ENCODE results near the gene PRAMEF2. TPM values are rescaled to one million over a fixed set of nuclear protein-coding genes. Genes with fewer than 3 reads are reported as not detected.

The PRAMEF2 gene, protein sequence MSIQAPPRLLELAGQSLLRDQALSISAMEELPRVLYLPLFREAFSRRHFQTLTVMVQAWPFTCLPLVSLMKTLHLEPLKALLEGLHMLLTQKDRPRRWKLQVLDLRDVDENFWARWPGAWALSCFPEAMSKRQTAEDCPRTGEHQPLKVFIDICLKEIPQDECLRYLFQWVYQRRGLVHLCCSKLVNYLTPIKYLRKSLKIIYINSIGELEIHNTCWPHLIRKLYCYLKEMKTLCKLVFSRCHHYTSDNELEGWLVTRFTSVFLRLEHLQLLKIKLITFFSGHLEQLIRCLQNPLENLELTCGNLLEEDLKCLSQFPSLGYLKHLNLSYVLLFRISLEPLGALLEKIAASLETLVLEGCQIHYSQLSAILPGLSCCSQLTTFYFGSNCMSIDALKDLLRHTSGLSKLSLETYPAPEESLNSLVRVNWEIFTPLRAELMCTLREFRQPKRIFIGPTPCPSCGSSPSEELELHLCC
- total RNA-seq, result not detected in 2 replicates

DNA sequence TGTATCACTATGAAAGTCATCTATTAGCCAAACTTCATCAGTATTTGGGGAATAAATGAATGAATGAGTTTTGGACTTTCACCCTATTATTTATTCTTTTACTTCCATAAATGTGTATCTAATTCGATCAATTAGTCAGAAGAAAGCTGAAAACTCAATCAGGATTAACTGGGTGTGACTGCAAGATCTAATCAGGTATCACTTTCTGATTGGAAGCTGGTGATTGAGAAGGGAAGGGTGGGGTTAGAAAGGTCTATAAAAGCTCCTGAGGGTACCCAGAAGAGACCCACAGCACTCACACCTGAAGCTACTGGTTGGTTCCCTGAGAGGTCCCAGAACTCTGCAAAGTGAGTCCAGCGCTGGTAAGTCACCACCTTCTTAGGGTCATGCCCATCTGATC is at the start of gene PRAMEF2:
TSS of gene PRAMEF2 (plus strand) at position 301 of the 400 bp plus-strand sequence. CDS start 1,924 bp downstream, outside the sequence.

DNA sequence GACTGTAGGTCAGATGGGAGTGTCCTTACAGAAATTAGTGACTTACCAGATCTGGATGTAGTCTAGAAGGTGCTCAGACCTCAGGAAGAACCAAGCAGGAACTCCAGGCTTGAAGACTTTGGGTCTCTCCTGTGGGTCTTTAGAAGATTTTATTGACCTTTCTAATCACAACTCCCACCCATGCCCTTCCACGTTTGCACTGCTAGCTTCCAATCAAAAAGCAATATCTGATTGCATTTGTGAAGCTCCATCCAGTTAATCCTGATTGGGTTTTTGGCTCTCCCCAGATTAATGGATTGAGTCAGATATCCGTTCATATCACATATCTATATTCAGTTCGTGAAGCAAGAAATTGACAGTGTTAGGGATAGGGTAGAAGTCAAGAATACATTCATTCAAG is 25.6 kb upstream of the PRAMEF2 start, which contains the start of gene PRAMEF11:
TSS of gene PRAMEF11 (minus strand) at position 101 of the 400 bp plus-strand sequence. CDS start 2,621 bp downstream, outside the sequence.

DNA sequence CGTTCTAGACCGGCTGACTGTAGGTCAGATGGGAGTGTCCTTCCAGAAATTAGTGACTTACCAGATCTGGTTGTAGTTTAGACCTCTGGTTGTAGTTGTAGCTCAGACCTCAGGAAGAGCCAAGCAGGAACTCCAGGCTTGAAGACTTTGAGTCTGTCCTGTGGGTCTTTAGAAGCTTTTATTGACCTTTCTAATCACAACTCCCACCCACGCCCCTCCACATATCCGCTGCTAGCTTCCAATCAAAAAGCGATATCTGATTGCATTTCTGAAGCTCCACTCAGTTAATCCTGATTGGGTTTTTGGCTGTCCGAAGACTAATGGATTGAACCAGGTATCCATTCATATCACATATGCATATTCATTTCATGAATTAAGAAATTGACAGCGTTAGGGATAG is 8.3 kb upstream of the PRAMEF2 start, which contains the start of gene HNRNPCL1:
TSS of gene HNRNPCL1 (minus strand) at position 101 of the 400 bp plus-strand sequence. CDS start 431 bp downstream, outside the sequence.

DNA sequence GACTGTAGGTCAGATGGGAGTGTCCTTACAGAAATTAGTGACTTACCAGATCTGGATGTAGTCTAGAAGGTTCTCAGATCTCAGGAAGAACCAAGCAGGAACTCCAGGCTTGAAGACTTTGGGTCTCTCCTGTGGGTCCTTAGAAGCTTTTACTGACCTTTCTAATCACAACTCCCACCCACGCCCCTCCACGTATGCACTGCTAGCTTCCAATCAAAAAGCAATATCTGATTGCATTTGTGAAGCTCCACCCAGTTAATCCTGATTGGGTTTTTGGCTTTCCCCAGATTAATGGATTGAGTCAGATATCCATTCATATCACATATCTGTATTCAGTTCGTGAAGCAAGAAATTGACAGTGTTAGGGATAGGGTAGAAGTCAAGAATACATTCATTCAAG is 29.2 kb downstream of the PRAMEF2 start, which contains the start of gene PRAMEF4:
TSS of gene PRAMEF4 (minus strand) at position 101 of the 400 bp plus-strand sequence. CDS start 2,807 bp downstream, outside the sequence.

DNA sequence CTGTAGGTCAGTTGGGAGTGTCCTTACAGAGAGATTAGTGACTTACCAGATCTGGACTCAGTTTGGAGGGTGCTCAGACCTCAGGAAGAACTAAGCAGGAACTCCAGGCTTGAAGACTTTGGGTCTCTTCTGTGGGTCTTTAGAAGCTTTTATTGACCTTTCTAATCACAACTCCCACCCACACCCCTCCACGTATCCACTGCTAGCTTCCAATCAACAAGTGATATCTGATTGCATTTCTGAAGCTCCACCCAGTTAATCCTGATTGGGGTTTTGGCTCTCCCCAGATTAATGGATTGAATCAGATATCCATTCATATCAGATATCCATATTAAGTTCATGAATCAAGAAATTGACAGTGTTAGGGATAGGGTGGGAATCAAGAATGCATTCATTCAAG is 41.3 kb downstream of the PRAMEF2 start, which contains the start of gene PRAMEF10:
TSS of gene PRAMEF10 (minus strand) at position 101 of the 400 bp plus-strand sequence. CDS start 2,423 bp downstream, outside the sequence.

Other genes with a start within 250 kb of the PRAMEF2 start
- gene DHRS3, start 238.9 kb upstream of the PRAMEF2 start, total RNA-seq, result 65.2 and 126 TPM in 2 replicates
- gene AADACL4, start 213.0 kb upstream of the PRAMEF2 start, total RNA-seq, result not detected in 2 replicates
- gene AADACL3, start 141.0 kb upstream of the PRAMEF2 start, total RNA-seq, result not detected in 2 replicates
- not detected in 2 replicates for gene CFAP107, start 110.9 kb upstream of the PRAMEF2 start, total RNA-seq
- not detected in 2 replicates for gene PRAMEF12, start 83.3 kb upstream of the PRAMEF2 start, total RNA-seq
- not detected in 2 replicates for gene PRAMEF1, start 65.7 kb upstream of the PRAMEF2 start, total RNA-seq
- gene PRAMEF11, start 25.7 kb upstream of the PRAMEF2 start, total RNA-seq, result not detected in 2 replicates
- not detected in 2 replicates for gene HNRNPCL1, start 8.4 kb upstream of the PRAMEF2 start, total RNA-seq
- not detected in 2 replicates for gene PRAMEF4, start 29.1 kb downstream of the PRAMEF2 start, total RNA-seq
- not detected in 2 replicates for gene PRAMEF10, start 41.2 kb downstream of the PRAMEF2 start, total RNA-seq
- not detected in 2 replicates for gene PRAMEF7, start 59.5 kb downstream of the PRAMEF2 start, total RNA-seq
- not detected in 2 replicates for gene PRAMEF6, start 90.5 kb downstream of the PRAMEF2 start, total RNA-seq
- not detected in 2 replicates for gene PRAMEF27, start 199.5 kb downstream of the PRAMEF2 start, total RNA-seq
- gene HNRNPCL3, start 203.7 kb downstream of the PRAMEF2 start, total RNA-seq, result not detected in 2 replicates
- not detected in 2 replicates for gene PRAMEF25, start 213.7 kb downstream of the PRAMEF2 start, total RNA-seq